Kidney epithelial cell (primary cell): ENCODE results near the gene AGAP9. TPM values are rescaled to one million over a fixed set of nuclear protein-coding genes. Genes with fewer than 3 reads are reported as not detected.
"Not testable (repeated sequence)": the region's sequence is repeated elsewhere in the genome, so short reads cannot be mapped to it uniquely, and the experiment has no call there.

Source experiments
- DNase-seq: peaks from one replicate; pipeline ENCODE4 v3.0.0-alpha.2; 2010; ENCODE audit warnings: low read depth
- H3K27me3 ChIP-seq: 2 replicates; pipeline ENCODE4 v1.6.0; 2011; ENCODE audit warnings: low read length; ENCODE audit not compliant: control insufficient read depth, insufficient read depth
- H3K36me3 ChIP-seq: 2 replicates; pipeline ENCODE4 v1.5.1; 2011; ENCODE audit warnings: low read length; ENCODE audit not compliant: control insufficient read depth, insufficient read depth
- H3K4me3 ChIP-seq: 2 replicates; pipeline ENCODE4 v1.5.1; 2011; ENCODE audit warnings: low read depth, mild to moderate bottlenecking, control low read depth, low read length
- total RNA-seq: library from RNA; depleted of rRNA; stranded (reverse); fragments of >200 nt; gene quantifications from 2 replicates; pipeline ENCODE4 v1.2.3, GENCODE V29; 2015
- TF ChIP-seq, protein P1 (sequence below): IDR thresholded peaks from 2 replicates; pipeline ENCODE4 v1.5.1; 2011; ENCODE audit warnings: mild to moderate bottlenecking, moderate library complexity, low read length, control low read depth, inconsistent platforms; ENCODE audit not compliant: insufficient read depth, poor library complexity, severe bottlenecking

The AGAP9 gene
- total RNA-seq, 1 donor from 2014 or later, result 7.2 TPM

DNA sequence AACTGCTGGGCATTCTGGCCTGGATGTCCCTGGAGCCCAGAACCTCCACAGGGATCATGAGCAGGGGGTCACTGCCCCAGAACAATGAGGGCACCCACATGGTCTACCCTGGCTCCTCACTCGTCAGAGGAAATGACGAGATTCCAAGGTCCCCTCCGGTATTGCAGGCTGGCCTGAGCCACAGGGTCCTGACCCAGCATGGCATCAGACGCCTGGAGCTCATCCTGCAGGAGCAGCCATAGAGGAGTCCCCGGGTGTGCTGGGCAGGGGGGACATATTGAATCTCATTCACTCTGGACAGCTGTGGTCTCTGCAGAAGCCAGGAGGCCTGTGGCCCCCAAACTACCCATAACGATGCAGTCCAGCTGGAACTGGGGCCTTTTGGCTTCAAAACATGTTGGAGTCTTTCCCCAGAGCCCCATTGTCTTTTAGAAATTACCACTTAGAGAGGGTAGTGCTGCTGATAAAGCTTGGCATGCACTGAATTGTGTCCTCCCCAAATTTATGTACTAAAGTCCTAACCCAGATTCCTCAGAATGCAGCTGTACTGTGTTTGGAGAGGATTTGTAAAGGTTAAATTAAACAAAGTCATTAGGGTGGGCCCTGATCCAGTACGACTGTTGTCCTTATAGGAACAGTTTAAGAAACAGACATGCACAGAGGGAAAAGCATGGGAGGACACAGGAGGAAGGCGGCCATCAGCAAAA is 67.2 kb downstream of the AGAP9 start:
- Histone ChIP-seq H3K27me3 (peaks cover 5% of the 10 kb centered on the region), H3K36me3 (no peaks in the 10 kb centered on the region), H3K4me3 (no peak overlapping the region)
- no peak for DNase-seq
- TF ChIP-seq, protein P1, sequence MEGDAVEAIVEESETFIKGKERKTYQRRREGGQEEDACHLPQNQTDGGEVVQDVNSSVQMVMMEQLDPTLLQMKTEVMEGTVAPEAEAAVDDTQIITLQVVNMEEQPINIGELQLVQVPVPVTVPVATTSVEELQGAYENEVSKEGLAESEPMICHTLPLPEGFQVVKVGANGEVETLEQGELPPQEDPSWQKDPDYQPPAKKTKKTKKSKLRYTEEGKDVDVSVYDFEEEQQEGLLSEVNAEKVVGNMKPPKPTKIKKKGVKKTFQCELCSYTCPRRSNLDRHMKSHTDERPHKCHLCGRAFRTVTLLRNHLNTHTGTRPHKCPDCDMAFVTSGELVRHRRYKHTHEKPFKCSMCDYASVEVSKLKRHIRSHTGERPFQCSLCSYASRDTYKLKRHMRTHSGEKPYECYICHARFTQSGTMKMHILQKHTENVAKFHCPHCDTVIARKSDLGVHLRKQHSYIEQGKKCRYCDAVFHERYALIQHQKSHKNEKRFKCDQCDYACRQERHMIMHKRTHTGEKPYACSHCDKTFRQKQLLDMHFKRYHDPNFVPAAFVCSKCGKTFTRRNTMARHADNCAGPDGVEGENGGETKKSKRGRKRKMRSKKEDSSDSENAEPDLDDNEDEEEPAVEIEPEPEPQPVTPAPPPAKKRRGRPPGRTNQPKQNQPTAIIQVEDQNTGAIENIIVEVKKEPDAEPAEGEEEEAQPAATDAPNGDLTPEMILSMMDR, result no peak

DNA sequence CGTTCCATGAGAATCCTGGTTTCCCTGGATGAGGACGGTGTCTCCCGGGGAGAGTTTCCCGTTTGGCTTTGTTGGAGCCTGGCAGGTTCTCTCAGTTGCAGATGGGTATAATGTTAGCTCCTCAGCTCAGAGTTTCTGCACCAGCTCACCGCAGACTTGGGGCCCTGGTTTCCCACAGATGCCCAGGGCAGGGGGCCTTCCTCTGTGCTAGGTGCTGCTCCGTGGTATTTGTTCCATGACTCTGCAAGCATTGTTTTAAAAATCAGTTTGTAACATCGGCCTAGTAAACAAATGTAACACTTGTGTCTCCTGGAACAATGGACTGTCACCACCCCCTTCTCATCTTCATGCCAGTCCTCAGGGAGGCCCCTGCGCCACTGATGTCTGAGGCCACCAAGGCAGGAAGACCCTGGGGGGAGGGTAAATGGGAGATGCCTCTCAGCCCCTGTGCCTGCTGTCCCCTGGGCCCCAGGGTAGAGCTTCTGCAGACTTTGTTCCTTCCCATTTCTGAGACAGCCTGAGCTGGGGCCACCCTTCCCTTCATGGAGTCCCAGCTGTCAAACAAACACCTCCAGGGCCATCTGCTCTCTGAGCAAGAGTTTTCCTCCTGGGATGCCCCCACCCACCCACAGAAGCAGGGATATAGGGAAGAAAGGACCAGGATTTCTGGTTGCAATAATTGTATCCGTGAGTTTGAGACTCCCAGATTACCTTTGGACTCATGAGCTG is 67.9 kb downstream of the AGAP9 start:
- DNase-seq, H3K4me3 ChIP-seq, H3K36me3 ChIP-seq, H3K27me3 ChIP-seq: not testable (repeated sequence)

DNA sequence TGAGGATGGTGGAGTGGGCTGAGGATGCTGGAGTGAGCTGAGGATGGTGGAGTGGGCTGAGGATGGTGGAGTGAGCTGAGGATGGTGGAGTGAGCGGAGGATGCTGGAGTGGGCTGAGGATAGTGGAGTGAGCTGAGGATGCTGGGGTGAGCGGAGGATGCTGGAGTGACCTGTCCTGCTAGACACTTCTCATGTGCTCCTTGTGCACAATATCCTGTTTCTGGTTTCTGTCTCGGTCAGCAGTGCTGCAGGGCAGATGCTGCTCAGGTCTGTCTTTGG is 68.7 kb downstream of the AGAP9 start:
- DNase-seq, result no peak
- TF ChIP-seq, protein P1, result no peak
- Histone ChIP-seq H3K4me3 (no peak overlapping the region), H3K27me3 (peaks cover 5% of the 10 kb centered on the region), H3K36me3 (no peaks in the 10 kb centered on the region)

DNA sequence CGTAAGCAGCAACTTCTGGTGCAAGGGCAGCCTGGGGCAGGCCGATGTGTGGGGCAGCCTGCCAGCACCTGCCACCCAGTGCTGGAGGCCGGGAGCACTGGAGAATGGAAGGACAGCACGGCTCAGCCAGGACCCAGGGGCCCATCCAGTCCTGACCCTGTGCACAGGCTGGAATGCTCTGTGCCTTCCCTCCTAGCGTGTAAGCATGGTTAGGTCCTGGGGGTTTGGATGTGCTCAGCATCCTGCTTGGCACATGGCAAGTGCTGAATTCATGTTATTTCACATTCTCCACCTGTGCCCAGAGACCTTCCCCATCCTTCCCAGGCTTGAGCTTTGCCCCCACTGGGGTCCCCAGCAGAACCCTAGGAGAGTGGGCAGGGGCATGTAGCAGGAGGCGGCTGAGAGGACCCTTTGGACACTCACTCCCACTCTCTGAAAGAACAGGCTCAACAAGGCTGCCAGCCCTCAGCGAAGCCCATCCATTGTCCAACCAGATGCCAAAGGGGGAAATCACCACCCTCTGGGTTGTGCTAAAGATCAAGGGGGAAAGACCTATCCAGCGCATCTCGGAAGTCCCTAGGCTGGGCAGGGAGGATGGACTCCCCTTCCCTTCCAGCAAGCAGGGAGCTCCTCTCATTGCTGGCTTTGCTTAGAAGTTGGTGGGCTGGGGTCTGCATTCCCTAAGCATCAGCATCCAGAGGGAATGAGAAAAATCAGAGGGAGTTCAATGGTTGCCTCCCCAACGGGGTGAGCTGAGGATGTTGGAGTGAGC is 69.2 kb downstream of the AGAP9 start:
- H3K4me3 ChIP-seq, result no peak overlapping the region
- no peak for DNase-seq
- no peaks in the 10 kb centered on the region for H3K36me3 ChIP-seq
- TF ChIP-seq, protein P1, result no peak
- H3K27me3 ChIP-seq, result peaks cover 5% of the 10 kb centered on the region

DNA sequence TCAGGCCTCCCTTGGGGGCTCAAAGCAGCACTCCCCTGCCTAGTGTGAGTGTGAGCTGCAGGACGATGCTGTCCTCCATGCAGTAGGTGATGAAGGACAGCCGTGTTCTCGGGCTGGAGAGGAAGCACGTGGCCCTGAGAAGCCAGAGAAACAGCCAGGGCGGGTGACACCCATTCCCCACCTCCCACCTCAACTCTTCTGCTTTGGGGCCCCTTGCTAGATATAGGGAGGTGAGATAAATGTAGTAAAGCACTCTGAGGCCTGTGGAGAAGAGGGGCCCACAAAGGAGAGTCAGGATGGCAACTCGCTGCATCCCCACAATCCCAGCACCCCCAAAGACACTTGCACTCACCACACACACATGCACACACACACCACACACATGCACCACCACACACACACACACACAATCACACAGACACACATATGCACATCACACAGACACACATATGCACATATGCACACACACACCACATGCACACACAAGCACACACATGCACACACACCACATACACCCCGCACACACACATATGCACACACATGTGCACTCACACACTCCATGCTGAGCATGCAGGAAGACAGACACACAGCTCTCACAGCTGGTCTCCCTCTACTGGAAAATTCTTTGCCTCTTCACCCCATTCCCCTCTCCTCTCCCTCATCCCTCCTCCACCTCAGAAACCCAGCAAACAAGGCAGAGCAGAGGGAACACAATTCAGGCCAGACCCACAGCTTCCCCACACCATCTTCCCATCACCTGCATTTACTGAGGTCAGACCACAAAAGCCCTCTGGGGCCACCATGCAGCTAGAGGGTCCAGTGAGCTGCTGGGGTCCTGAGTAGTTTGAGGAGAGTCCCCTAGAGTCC is 70.1 kb downstream of the AGAP9 start:
- TF ChIP-seq, protein P1, result no peak
- no peak for DNase-seq
- peaks cover 5% of the 10 kb centered on the region for H3K27me3 ChIP-seq
- H3K36me3 ChIP-seq, result no peaks in the 10 kb centered on the region
- no peak overlapping the region for H3K4me3 ChIP-seq
